GM06990 (cell line): ENCODE measurements around the gene KCNJ11.

Experiments used
- DNase-seq: peaks from one replicate; pipeline ENCODE4 v3.0.0-alpha.2; 2011; ENCODE audit not compliant: insufficient read length; ENCODE audit errors: extremely low read depth
- H3K27me3 ChIP-seq: replicated peaks from 2 replicates; pipeline ENCODE4 v1.6.0; 2011; ENCODE audit warnings: low read length; ENCODE audit not compliant: control insufficient read depth, insufficient read depth
- H3K36me3 ChIP-seq: 2 replicates; pipeline ENCODE4 v1.5.1; 2011; ENCODE audit warnings: low read length; ENCODE audit not compliant: control insufficient read depth, insufficient read depth
- H3K4me3 ChIP-seq: replicated peaks from 2 replicates; pipeline ENCODE4 v1.5.1; 2011; ENCODE audit warnings: low read depth, mild to moderate bottlenecking, control low read depth, low read length
- CTCF ChIP-seq: IDR thresholded peaks from 2 replicates; pipeline ENCODE4 v1.5.1; 2011; ENCODE audit warnings: low read length, control low read depth, mild to moderate bottlenecking, inconsistent platforms; ENCODE audit not compliant: insufficient read depth, poor library complexity, severe bottlenecking

KCNJ11 gene

DNA sequence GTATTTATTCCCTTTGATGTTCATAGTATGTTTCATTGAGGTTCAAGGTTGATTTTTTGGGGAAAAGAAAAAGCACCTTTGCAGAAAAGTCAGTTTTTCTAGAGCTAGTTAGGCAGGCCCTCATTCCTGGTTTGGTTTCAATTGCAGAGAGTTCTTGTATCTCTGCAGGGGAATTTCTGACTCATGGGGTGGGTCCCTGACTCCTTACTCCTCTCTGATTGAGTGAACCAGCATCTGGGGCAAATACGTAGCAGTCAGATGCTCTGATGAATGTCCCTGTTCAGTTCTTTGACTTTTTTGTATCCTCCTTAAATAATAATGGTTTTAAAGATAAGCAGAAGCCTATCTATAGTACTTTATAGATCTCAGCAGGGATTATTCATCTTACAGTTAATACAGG lies 44.6 kb downstream of the KCNJ11 start:
- H3K36me3 ChIP-seq, result no peaks in the 10 kb centered on the region
- no peak overlapping the region for H3K4me3 ChIP-seq
- H3K27me3 ChIP-seq, result no peaks in the 10 kb centered on the region
- no peak for DNase-seq
- no peak for TF ChIP-seq CTCF

- Histone ChIP-seq H3K27me3 (no peaks in the 10 kb centered on the region), H3K36me3 (no peaks in the 10 kb centered on the region), H3K4me3 (no peak overlapping the region)
- TF ChIP-seq CTCF, result no peak
- DNase-seq, result no peak
Observed at GRCh38 chr11:17343257-17343656, 45.2 kb downstream of the KCNJ11 start.
